CD4-positive, alpha-beta T cell treated with Interleukin-17A for 1 hour (primary cell): ENCODE data around the gene ELK4.
"Not testable (repeated sequence)": the region's sequence is repeated elsewhere in the genome, so short reads cannot be mapped to it uniquely, and the experiment has no call there.

Experiments used
- DNase-seq: peaks from one replicate; pipeline ENCODE4 v3.0.0-alpha.2; 2020

The ELK4 gene

GRCh38 chr1:205663286-205663936, 31.6 kb upstream of the ELK4 start:
- no peak for DNase-seq

DNA sequence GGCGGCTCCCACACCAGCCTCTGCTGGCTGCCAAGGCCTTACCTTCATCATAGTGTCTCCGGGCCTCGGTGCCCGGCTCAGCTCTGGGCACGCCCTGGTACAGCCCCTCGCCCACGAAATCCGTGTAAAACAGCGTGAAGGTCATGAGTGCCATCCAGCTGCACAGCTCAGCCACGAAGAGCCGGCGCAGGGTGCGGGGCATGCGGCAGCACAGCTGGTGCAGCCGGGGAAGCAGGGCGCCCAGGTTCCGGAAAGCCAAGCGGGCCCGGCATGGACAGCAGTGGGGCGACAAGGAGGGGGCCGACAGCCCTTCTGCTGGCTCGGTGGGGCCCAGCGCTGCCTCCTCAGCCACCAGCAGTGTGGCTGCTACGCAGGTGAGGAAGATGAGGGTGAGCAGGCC, 31.0 kb upstream of the ELK4 start:
- no peak for DNase-seq

DNA sequence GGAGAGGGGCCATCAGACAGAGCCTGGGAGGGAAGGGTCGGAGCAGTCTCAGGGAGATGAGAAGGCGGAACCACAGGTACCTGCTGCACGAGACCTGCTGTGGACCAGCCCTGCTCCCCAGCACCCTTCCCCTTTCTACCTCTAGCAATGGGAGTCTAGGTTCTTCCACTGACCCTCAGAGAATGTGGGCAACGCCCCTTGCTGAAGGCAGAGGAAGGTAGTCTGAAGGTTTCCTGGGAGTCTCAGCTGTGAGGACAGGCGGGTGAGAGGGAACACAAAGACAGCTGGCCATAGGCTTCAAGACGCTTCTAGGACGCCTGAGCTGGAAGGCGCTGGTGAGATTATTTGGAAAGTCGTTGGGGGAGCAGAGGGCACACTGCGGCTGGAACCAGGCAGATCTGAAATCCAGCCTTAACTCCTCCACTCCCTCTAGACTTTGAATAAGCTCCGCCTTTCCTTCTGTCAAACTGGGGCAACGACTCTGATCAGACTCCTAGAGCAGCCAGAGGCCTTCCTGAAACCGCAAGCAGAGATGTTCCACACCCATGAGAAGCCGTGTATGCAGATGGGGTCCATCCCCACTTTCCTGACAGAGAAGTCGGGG, 30.4 kb upstream of the ELK4 start:
- no peak for DNase-seq

- DNase-seq, result no peak
Measured at GRCh38 chr1:205661429-205662134, 29.8 kb upstream of the ELK4 start.

GRCh38 chr1:205660361-205660760, 28.6 kb upstream of the ELK4 start:
- no peak for DNase-seq

DNA sequence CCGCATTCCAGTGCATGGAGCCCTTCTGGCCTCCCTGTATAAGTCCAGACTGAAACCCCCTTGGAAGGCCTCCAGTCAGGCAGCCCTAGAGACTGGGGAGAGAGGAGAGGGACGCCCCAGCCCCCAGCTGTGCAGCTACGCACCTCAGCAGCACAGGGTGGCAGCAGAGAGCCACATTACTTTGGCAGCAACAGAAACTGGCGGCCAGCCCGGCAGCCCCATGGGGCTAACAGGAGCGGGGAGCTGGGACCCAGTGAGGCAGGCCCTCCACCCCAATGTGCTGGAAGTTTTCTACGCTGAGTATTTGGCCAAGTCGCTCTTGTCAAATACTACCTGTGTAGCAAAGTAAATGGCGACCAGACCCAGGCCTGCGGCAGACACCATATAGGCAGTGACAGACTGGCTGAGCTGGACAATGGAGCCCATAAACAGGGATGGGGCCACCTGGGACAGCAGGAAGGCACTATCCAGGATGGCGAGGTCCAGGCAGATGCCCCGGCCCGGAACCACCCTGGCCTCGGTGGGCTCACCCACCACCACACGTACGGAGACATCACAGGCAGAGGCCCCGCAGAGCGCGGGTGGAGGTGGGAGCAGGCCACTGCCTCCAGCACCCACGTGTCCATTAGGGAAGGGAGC, 27.3 kb upstream of the ELK4 start:
- peak; percentile 74 for DNase-seq

GRCh38 chr1:205656236-205656635, 24.4 kb upstream of the ELK4 start:
- no peak for DNase-seq

DNA sequence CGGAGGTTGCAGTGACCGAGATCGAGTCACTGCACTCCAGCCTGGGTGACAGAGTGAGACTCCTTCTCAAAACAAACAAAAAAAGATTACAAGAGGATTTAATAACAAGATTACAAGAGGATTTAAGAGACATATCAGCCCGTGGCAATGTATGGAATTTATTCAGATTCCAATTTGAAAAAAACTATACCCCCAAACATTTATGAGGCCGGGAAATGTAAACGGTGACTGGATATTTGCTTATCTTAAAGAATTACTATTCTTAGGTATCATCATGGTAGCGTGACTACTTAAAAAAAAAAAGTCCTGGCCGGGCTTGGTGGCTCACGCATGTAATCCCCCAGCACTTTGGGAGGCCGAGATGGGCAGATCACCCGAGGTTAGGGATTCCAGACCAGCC, 21.2 kb upstream of the ELK4 start:
- no peak for DNase-seq

GRCh38 chr1:205650241-205650640, 18.4 kb upstream of the ELK4 start:
- no peak for DNase-seq

DNA sequence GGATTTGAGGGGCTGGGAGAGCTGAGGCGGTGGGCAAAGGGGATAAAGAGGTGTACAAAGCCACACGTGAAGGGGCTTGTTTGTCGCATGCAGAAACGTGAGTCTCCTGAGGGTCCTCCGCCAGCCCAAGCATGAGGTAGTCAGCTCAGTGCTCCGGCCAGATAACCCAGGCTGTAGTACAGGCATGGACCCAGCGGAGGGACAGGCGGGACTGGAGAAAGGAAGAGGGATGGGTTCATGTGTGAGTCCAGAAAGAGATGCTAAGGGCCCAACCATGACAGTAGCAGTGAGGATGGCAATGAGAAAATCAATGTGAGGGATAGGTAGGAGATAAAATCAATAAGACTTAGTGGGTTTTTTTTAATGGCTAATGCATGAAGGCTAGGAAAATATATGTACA, 13.7 kb upstream of the ELK4 start:
- DNase-seq, result no peak

DNA sequence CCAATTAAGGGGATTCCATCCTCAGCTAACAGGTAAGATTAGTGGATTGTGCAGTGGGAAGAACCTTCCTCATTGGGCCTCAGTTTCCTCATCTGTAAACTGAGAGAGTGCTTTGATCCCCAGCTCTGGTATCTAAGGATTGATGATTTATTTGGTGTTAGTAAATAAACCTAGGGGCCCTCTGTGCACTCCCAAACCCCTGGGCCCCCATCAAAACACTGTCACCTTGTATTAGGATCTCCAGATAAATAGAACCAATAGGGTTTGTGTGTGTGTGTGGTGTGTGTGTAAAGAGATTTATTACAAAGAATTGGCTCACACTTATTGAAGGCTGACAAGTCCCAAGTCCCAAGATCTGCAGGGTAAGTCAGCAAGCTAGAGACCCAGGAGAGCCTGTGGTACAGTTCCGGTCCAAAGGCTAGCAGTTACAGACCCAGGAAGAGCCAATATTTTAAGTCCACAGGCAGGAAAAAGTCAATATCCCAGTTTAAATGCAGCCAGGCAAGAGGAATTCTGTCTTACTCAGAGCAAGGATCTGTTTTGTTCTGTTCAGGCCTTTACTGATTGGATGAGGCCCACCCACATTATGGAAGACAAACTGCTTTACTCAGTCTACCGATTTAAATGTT, 11.0 kb upstream of the ELK4 start:
- no peak for DNase-seq

DNA sequence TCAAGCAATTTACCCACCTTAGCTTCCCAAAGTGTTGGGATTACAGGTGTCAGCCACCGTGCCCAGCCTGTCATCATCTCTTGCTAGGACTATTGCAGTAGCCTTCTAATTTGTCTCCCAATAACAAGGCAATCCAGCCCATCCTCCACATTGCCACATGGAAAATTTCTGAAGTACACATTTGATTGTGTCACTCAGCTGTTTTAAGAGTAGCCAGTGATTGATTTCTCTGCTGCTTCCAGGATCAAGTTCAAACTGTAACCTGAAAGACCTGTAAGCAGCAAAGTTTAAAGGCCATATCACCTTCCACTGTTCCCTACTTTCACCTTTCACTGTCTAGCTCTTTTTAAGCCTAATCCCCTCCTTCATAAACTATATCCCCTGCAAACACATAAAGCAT, 7.8 kb upstream of the ELK4 start:
- no peak for DNase-seq

GRCh38 chr1:205637854-205638468, 6.2 kb upstream of the ELK4 start:
- DNase-seq, result no peak

DNA sequence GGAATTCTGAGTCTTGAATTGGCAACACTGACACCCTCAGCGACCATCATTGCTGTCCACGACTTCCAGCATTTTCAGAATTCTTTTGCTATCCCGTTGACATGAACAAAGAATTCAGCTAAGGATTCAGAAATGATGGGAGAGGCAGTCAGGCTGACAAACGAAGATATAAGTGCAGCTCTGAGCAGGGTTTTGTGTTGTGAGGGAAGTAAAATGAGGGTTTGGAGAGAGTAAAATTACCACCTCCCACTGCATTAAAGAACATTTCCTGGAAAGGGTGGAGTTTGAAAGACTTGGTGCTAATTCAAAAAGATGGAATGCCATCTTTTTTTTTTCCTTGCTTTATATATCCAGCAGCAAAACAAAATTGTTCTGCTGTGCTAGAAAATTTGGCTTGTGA, 4.9 kb upstream of the ELK4 start:
- no peak for DNase-seq

DNA sequence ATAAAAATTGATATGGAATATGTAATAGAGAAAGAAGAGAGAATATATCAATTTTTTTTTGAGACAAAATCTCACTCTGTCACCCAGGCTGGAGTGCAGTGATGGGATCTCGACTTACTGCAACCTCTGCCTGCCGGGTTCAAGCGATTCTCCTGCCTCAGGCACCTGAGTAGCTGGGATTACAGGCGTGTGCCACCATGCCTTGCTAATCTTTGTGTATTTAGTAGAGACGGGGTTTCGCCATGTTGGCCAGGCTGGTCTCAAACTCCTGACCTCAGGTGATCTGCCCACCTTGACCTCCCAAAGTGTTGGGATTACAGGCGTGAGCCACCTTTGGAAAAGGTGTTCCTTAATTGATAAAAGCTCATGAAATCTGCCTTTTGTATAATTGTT, 4.3 kb upstream of the ELK4 start:
- not testable (repeated sequence) for DNase-seq

DNA sequence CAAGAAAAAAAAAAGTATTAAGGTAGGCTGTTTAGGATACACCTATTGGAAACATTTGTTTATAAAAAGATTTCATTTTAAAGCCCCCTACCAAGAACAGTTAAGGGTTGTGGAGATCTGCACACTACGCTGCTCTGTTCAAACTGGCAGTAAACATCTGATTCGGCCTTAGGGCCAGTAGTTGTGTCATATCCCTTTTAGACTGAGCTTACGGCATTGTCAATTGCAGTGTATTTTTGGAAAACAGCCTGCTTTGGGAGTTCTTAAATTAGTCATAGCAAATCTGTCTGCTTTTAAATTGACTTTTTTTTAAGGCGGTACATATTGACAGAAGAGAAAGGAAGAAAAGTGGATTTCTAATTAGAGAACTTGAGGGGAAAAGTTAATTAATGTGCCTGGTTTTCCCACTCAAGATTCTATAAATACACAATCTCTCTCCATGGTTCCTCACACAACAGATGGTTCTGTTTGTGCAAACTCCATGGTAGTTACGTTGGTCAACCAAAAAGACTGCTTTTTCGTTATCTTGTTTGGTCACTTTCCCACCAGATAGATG, 1.7 kb upstream of the ELK4 start:
- DNase-seq, result no peak

DNA sequence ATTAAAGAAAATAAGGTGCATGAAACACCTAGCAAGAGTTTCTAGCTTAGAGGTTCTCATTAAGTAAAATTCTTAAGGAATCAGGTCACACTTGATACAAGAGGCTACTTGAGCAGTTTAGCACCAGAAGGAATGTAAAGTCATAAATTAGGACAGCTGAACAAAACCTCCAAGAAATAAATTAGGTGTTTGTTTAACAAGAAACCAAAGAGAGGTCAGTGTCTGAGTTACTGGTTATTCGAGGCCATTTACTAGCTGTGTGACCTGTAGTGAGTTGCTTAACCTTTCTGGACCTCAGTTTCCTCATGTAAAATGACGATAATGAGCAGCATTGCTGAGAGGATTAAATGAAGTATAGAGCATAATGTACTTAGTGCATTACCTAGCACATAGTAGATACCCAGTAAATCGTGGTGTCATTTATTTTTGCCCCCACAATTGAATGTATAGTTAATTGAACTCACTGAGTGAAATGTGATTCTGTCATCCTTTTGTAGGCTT, 908 bp upstream of the ELK4 start:
- DNase-seq, result no peak

DNA sequence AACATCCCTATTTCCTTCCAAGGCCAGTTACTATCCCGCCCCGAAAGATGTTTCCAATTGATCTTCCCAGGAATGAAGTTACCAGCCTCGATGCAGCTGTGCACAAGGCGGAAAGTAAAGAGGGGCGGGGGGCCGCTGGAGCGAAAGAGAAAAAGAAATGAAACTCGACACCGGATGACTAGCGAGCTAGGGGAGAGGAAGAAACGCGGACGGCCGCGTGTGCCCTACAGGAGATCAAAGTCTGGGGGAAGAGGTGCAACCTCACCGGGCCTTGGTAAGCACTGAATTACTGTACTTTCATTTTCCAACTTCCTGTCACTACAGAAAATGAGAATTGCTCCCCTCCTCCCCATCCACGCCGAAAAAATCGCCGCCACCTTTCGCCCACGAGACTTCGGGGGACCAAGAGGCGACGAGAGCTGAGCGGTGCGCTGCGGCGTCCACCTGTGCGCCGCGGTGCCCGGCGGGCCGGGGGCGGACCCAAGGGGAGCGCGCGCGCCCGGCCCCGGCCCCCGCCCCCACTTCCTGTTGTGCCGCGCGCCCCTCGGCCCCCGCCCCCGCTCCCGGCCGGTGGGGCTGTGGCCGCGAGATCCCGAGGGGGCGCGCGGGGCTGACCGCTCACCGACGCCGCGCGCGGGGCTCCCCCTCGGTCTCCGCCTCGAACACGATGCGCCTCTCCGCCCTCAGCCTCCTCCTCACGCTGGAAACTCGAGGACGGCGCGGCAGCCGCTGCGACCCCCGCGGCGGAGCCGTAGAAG, 622 bp downstream of the ELK4 start:
- peak; percentile 91 for DNase-seq

GRCh38 chr1:205630651-205631009, 1.2 kb downstream of the ELK4 start:
- no peak for DNase-seq

DNA sequence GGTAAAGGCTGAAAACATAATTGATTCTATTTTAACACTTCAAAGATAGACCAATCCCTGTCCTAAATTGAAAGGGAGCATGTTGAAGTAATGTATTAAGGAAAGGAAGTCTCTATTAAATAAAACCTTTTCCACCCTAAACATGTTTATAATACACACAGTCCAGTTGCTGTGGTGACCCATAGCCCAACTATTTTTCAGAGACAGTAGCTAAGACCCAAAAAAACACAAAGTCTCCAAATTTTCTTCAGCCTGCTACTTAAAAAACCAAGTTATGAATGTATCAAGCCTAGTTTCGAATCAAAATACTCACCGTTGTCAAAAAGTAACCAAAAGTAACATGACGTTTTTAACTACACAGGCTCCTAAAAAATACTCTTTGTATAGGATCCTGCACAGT, 1.6 kb downstream of the ELK4 start:
- peak; percentile 51 for DNase-seq

GRCh38 chr1:205629751-205630150, 2.1 kb downstream of the ELK4 start:
- DNase-seq, result peak; percentile 44

- DNase-seq, result no peak
Measured at GRCh38 chr1:205627956-205628355, 3.9 kb downstream of the ELK4 start.
